Esophagus (tissue), 2 donors: ENCODE measurements around the gene HTRA3. TPM values are rescaled to one million over a fixed set of nuclear protein-coding genes. Genes with fewer than 3 reads are reported as not detected.
"Not testable (repeated sequence)": the region's sequence is repeated elsewhere in the genome, so short reads cannot be mapped to it uniquely, and the experiment has no call there.

ENCODE experiments used
- H3K27ac ChIP-seq, 2 donors: one replicate each; pipeline ENCODE4 v1.5.1; 2013; ENCODE audit warnings: low read depth in 2 of 2, mild to moderate bottlenecking in 2 of 2, inconsistent platforms in 1 of 2, low read length in 1 of 2, moderate library complexity in 1 of 2
- H3K27me3 ChIP-seq, 2 donors: one replicate each; pipeline ENCODE4 v1.6.1; 2013; ENCODE audit warnings: low read length in 2 of 2, control low read depth in 1 of 2, mild to moderate bottlenecking in 1 of 2; ENCODE audit not compliant: insufficient read depth in 2 of 2, control insufficient read depth in 1 of 2
- H3K36me3 ChIP-seq, 2 donors: one replicate each; pipeline ENCODE4 v1.6.1; 2013; ENCODE audit warnings: low read length in 1 of 2; ENCODE audit not compliant: control insufficient read depth in 2 of 2, insufficient read depth in 2 of 2
- H3K4me1 ChIP-seq, 2 donors: one replicate each; pipeline ENCODE4 v1.6.1; 2013; ENCODE audit warnings: low read length in 1 of 2; ENCODE audit not compliant: control insufficient read depth in 2 of 2, insufficient read depth in 2 of 2
- H3K4me3 ChIP-seq, 2 donors: one replicate each; pipeline ENCODE4 v1.5.1; 2013; ENCODE audit warnings: low read length in 2 of 2, mild to moderate bottlenecking in 2 of 2, low read depth in 1 of 2, moderate library complexity in 1 of 2
- H3K9me3 ChIP-seq, 2 donors: one replicate each; pipeline ENCODE4 v1.6.1; 2013; ENCODE audit warnings: mild to moderate bottlenecking in 2 of 2, low read depth in 1 of 2, low read length in 1 of 2, moderate library complexity in 1 of 2; ENCODE audit not compliant: control insufficient read depth in 2 of 2, insufficient read depth in 1 of 2
- WGBS, 2 donors: extraction: QIAGEN DNeasy Blood & Tissue Kit; methylation state at CpG; one replicate each; pipeline ENCODE4 v1.1.7; 2013; 5-methylcytosine and 5-hydroxymethylcytosine counted together
- polyA plus RNA-seq, 2 donors: library from polyadenylated mRNA; stranded (reverse); fragments of 200-250 nt; gene quantifications; one replicate each; pipeline ENCODE4 v1.2.3, GENCODE V29; 2013
- donor health status: healthy with polysubstance abuse.
- donor health status: Bipolar disorder and iron deficiency.

The HTRA3 gene
- polyA plus RNA-seq, 2 donors = 1.4 to 3.4 TPM

GRCh38 chr4:8335848-8336247, 66.3 kb downstream of the HTRA3 start:
- Histone ChIP-seq H3K9me3 (peaks cover 3 to 5% of the 10 kb centered on the region in 2 donors), H3K4me3 (no peak overlapping the region), H3K36me3 (no peaks in the 10 kb centered on the region), H3K27me3 (no peaks in the 10 kb centered on the region), H3K4me1 (peaks cover 0 to 1% of the 10 kb centered on the region in 2 donors), H3K27ac (no peak overlapping the region)
- WGBS, 2 donors = 96 to 98% methylated on average over 2 of the region's 2 CpGs

GRCh38 chr4:8336412-8337075, 67.0 kb downstream of the HTRA3 start:
- Histone ChIP-seq H3K9me3 (peaks cover 3 to 5% of the 10 kb centered on the region in 2 donors), H3K4me1 (no peaks in the 10 kb centered on the region), H3K27ac (no peak overlapping the region), H3K27me3 (no peaks in the 10 kb centered on the region), H3K4me3 (no peak overlapping the region), H3K36me3 (no peaks in the 10 kb centered on the region)
- WGBS, 2 donors = 72 to 73% methylated on average over 7 of the region's 7 CpGs

- WGBS, 2 donors = 60 to 64% methylated on average over 4 of the region's 4 CpGs
- H3K4me3 ChIP-seq = no peak overlapping the region
- no peaks in the 10 kb centered on the region for H3K27me3 ChIP-seq
- H3K27ac ChIP-seq = no peak overlapping the region
- peaks cover 3 to 5% of the 10 kb centered on the region in 2 donors for H3K9me3 ChIP-seq
- H3K36me3 ChIP-seq = no peaks in the 10 kb centered on the region
- H3K4me1 ChIP-seq = peaks cover 0 to 5% of the 10 kb centered on the region in 2 donors
Observed at GRCh38 chr4:8338351-8338961, 68.9 kb downstream of the HTRA3 start.

- no peaks in the 10 kb centered on the region for H3K27me3 ChIP-seq
- peak overlapping the region in 1 of 2 donors; percentile 1 for H3K27ac ChIP-seq
- peaks cover 0 to 5% of the 10 kb centered on the region in 2 donors for H3K4me1 ChIP-seq
- H3K36me3 ChIP-seq = no peaks in the 10 kb centered on the region
- whole genome bisulfite sequencing, 2 donors = 55 to 62% methylated on average over 8 of the region's 8 CpGs
- H3K4me3 ChIP-seq = no peak overlapping the region
- peaks cover 0 to 3% of the 10 kb centered on the region in 2 donors for H3K9me3 ChIP-seq
Observed at GRCh38 chr4:8340781-8341241, 71.3 kb downstream of the HTRA3 start.

GRCh38 chr4:8341281-8341680, 71.7 kb downstream of the HTRA3 start:
- H3K4me1 ChIP-seq, H3K27ac ChIP-seq, H3K27me3 ChIP-seq, H3K4me3 ChIP-seq, H3K9me3 ChIP-seq, H3K36me3 ChIP-seq: not testable (repeated sequence)
- 90 to 94% methylated on average over 7 of the region's 7 CpGs for WGBS, 2 donors

- WGBS, 2 donors = 82 to 85% methylated on average over 10 of the region's 10 CpGs
- Histone ChIP-seq H3K36me3 (no peaks in the 10 kb centered on the region), H3K27ac (no peak overlapping the region), H3K4me1 (peaks cover 0 to 5% of the 10 kb centered on the region in 2 donors), H3K27me3 (no peaks in the 10 kb centered on the region), H3K9me3 (peaks cover 0 to under 1% of the 10 kb centered on the region in 2 donors), H3K4me3 (no peak overlapping the region)
Observed at GRCh38 chr4:8341691-8342090, 72.1 kb downstream of the HTRA3 start.

GRCh38 chr4:8342651-8343261, 73.2 kb downstream of the HTRA3 start:
- Histone ChIP-seq H3K27ac (no peak overlapping the region), H3K9me3 (no peaks in the 10 kb centered on the region), H3K27me3 (no peaks in the 10 kb centered on the region), H3K36me3 (no peaks in the 10 kb centered on the region), H3K4me1 (peaks cover 0 to 5% of the 10 kb centered on the region in 2 donors), H3K4me3 (no peak overlapping the region)
- 86 to 91% methylated on average over 16 of the region's 16 CpGs for WGBS, 2 donors

- no peaks in the 10 kb centered on the region for H3K9me3 ChIP-seq
- H3K27ac ChIP-seq = no peak overlapping the region
- no peak overlapping the region for H3K4me3 ChIP-seq
- no peaks in the 10 kb centered on the region for H3K27me3 ChIP-seq
- peaks cover 0 to 5% of the 10 kb centered on the region in 2 donors for H3K4me1 ChIP-seq
- H3K36me3 ChIP-seq = no peaks in the 10 kb centered on the region
- WGBS, 2 donors = 70 to 76% methylated on average over 27 to 28 of the region's 28 CpGs
Observed at GRCh38 chr4:8343262-8343966, 73.9 kb downstream of the HTRA3 start.

GRCh38 chr4:8343967-8344331, 74.4 kb downstream of the HTRA3 start:
- H3K9me3 ChIP-seq = no peaks in the 10 kb centered on the region
- H3K27me3 ChIP-seq = no peaks in the 10 kb centered on the region
- no peaks in the 10 kb centered on the region for H3K36me3 ChIP-seq
- H3K27ac ChIP-seq = no peak overlapping the region
- peaks cover 0 to 5% of the 10 kb centered on the region in 2 donors for H3K4me1 ChIP-seq
- 90 to 91% methylated on average over 11 of the region's 11 CpGs for WGBS, 2 donors
- H3K4me3 ChIP-seq = no peak overlapping the region
